ENCODE results near the gene SH2D5.
"Not testable (repeated sequence)": the region's sequence is repeated elsewhere in the genome, so short reads cannot be mapped to it uniquely, and the experiment has no call there.

SH2D5 gene

DNA sequence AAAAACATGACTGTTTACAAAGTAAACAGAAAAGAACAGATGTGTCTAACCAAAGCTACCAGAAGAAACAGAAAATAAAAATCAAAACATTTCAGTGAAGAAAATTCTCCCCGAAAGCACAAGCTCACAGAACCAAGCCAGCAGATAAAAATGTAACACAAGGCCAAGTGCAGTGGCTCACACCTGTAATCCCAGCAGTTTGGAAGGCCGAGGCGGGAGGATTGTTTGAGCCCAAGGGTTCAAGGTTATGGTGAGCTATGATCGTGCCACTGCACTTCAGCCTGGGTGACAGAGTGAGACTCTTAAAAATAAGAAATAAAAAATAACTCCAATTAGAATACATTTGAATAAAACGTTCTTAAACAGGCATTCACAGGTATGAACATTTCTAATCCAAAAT, 52.2 kb downstream of the SH2D5 start:
- TF ChIP-seq OSR1 (CRISPR knock-in tag; IDR thresholded peaks at IDR 0.05) (no peak), GLIS3 (CRISPR knock-in tag; IDR thresholded peaks at IDR 0.05) (no peak)
- no peak for ATAC-seq

GRCh38 chr1:20678599-20678998, 53.9 kb downstream of the SH2D5 start:
- ATAC-seq, result no peak

DNA sequence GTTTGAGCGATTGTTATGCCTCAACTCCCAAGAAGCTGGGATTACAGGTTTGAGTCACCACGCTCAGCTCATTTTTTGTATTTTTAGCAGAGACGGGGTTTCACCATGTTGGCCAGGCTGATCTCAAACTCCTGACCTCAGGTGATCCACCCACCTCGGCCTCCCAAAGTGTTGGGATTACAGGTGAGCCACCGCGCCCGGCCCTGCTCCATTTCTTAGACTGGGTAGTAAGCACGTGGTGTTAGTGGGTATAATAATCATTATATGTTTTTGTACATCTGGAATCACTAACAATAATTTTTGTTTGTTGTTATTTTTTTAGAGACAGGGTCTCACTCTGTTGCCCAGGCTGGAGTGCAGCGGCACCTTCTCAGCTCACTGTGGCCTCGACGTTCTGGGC, 58.9 kb downstream of the SH2D5 start:
- ATAC-seq, result not testable (repeated sequence)

More at GRCh38 chr1:20678599-20678998, 53.9 kb downstream of the SH2D5 start:
- no peak for TF ChIP-seq ZNF70 (CRISPR knock-in tag; IDR thresholded peaks at IDR 0.05)
- TF ChIP-seq ZC3H10 (CRISPR knock-in tag; IDR thresholded peaks at IDR 0.05), result no peak
- no peak for TF ChIP-seq CREB5 (CRISPR knock-in tag; IDR thresholded peaks at IDR 0.05; ENCODE audit: low read depth)
- TF ChIP-seq ESRRG (CRISPR knock-in tag; IDR thresholded peaks at IDR 0.05), result no peak
- TF ChIP-seq POU6F1 (CRISPR knock-in tag; IDR thresholded peaks at IDR 0.05; ENCODE audit: borderline replicate concordance, low read depth), result no peak
- TF ChIP-seq ARNTL (CRISPR knock-in tag; IDR thresholded peaks at IDR 0.05; ENCODE audit: borderline replicate concordance, low read depth), result no peak
- TF ChIP-seq ZFP30 (CRISPR knock-in tag; IDR thresholded peaks at IDR 0.05), result no peak
- TF ChIP-seq CSDC2 (CRISPR knock-in tag; IDR thresholded peaks at IDR 0.05), result no peak
- TF ChIP-seq CSRNP3 (CRISPR knock-in tag; IDR thresholded peaks at IDR 0.05), result no peak
- TF ChIP-seq ZNF8 (CRISPR knock-in tag; IDR thresholded peaks at IDR 0.05), result no peak
- no peak for TF ChIP-seq OSR1 (CRISPR knock-in tag; IDR thresholded peaks at IDR 0.05)
- TF ChIP-seq TOX (CRISPR knock-in tag; IDR thresholded peaks at IDR 0.05; ENCODE audit: borderline replicate concordance), result no peak
- TF ChIP-seq, protein P1, sequence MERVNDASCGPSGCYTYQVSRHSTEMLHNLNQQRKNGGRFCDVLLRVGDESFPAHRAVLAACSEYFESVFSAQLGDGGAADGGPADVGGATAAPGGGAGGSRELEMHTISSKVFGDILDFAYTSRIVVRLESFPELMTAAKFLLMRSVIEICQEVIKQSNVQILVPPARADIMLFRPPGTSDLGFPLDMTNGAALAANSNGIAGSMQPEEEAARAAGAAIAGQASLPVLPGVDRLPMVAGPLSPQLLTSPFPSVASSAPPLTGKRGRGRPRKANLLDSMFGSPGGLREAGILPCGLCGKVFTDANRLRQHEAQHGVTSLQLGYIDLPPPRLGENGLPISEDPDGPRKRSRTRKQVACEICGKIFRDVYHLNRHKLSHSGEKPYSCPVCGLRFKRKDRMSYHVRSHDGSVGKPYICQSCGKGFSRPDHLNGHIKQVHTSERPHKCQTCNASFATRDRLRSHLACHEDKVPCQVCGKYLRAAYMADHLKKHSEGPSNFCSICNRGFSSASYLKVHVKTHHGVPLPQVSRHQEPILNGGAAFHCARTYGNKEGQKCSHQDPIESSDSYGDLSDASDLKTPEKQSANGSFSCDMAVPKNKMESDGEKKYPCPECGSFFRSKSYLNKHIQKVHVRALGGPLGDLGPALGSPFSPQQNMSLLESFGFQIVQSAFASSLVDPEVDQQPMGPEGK (CRISPR knock-in tag; IDR thresholded peaks at IDR 0.05; ENCODE audit: borderline replicate concordance), result no peak
- no peak for TF ChIP-seq ISL1 (CRISPR knock-in tag; IDR thresholded peaks at IDR 0.05)
- no peak for TF ChIP-seq SNAI2 (CRISPR knock-in tag; IDR thresholded peaks at IDR 0.05)
- no peak for TF ChIP-seq PPARA (CRISPR knock-in tag; IDR thresholded peaks at IDR 0.05; ENCODE audit: borderline replicate concordance)
- TF ChIP-seq BACH2 (CRISPR knock-in tag; IDR thresholded peaks at IDR 0.05; ENCODE audit: borderline replicate concordance), result no peak
- TF ChIP-seq, protein P2, sequence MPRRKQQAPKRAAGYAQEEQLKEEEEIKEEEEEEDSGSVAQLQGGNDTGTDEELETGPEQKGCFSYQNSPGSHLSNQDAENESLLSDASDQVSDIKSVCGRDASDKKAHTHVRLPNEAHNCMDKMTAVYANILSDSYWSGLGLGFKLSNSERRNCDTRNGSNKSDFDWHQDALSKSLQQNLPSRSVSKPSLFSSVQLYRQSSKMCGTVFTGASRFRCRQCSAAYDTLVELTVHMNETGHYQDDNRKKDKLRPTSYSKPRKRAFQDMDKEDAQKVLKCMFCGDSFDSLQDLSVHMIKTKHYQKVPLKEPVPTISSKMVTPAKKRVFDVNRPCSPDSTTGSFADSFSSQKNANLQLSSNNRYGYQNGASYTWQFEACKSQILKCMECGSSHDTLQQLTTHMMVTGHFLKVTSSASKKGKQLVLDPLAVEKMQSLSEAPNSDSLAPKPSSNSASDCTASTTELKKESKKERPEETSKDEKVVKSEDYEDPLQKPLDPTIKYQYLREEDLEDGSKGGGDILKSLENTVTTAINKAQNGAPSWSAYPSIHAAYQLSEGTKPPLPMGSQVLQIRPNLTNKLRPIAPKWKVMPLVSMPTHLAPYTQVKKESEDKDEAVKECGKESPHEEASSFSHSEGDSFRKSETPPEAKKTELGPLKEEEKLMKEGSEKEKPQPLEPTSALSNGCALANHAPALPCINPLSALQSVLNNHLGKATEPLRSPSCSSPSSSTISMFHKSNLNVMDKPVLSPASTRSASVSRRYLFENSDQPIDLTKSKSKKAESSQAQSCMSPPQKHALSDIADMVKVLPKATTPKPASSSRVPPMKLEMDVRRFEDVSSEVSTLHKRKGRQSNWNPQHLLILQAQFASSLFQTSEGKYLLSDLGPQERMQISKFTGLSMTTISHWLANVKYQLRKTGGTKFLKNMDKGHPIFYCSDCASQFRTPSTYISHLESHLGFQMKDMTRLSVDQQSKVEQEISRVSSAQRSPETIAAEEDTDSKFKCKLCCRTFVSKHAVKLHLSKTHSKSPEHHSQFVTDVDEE (CRISPR knock-in tag; IDR thresholded peaks at IDR 0.05), result no peak
- TF ChIP-seq TCF4 (CRISPR knock-in tag; IDR thresholded peaks at IDR 0.05; ENCODE audit: borderline replicate concordance), result no peak
- no peak for TF ChIP-seq GLIS3 (CRISPR knock-in tag; IDR thresholded peaks at IDR 0.05)

GRCh38 chr1:20672265-20672632, 60.3 kb downstream of the SH2D5 start:
- ATAC-seq, result no peak
- no peak for TF ChIP-seq SNAI2 (CRISPR knock-in tag; IDR thresholded peaks at IDR 0.05)
- no peak for TF ChIP-seq TCF4 (CRISPR knock-in tag; IDR thresholded peaks at IDR 0.05; ENCODE audit: borderline replicate concordance)
- TF ChIP-seq CSDC2 (CRISPR knock-in tag; IDR thresholded peaks at IDR 0.05), result no peak
- TF ChIP-seq ZFP3 (CRISPR knock-in tag; IDR thresholded peaks at IDR 0.05), result no peak
- TF ChIP-seq BACH2 (CRISPR knock-in tag; IDR thresholded peaks at IDR 0.05; ENCODE audit: borderline replicate concordance), result no peak
- TF ChIP-seq, protein P1 (CRISPR knock-in tag; IDR thresholded peaks at IDR 0.05; ENCODE audit: borderline replicate concordance), result no peak
- TF ChIP-seq CREB5 (CRISPR knock-in tag; IDR thresholded peaks at IDR 0.05; ENCODE audit: low read depth), result no peak
- TF ChIP-seq CSRNP3 (CRISPR knock-in tag; IDR thresholded peaks at IDR 0.05), result no peak
- no peak for TF ChIP-seq ZC3H10 (CRISPR knock-in tag; IDR thresholded peaks at IDR 0.05)
- no peak for TF ChIP-seq GLIS3 (CRISPR knock-in tag; IDR thresholded peaks at IDR 0.05)
- no peak for TF ChIP-seq ESRRG (CRISPR knock-in tag; IDR thresholded peaks at IDR 0.05)
- no peak for TF ChIP-seq OSR1 (CRISPR knock-in tag; IDR thresholded peaks at IDR 0.05)
